GM12878 (cell line): ENCODE data around the gene NUMBL. TPM values are rescaled to one million over a fixed set of nuclear protein-coding genes. Genes with fewer than 3 reads are reported as not detected.

Experiments used
- ATAC-seq: fragments of 200-7000 bp; cut with Tn5 transposase; 3 replicates; pipeline ENCODE4 v1.9.1; 2020; ENCODE audit warnings: mild to moderate bottlenecking, moderate library complexity
- BruUV-seq: library from RNA; stranded (reverse); fragments of 400-500 nt; replicated peaks from 2 replicates; lab custom pipeline; 2021; lab: Mats Ljungman, UMichigan
- CTCF ChIA-PET: fragments of 300-600 bp; sonication (Branson Sonifier 250); formaldehyde crosslinking; extraction: SDS; loops from one replicate; lab custom pipeline; 2021; ENCODE audit warnings: inconsistent platforms; lab: Yijun Ruan, JAX
- POLR2A ChIA-PET: fragments of 350-600 bp; formaldehyde crosslinking; extraction: SDS; loops from one replicate; lab custom pipeline; 2021; ENCODE audit warnings: inconsistent platforms; lab: Charles Lee
- RAD21 ChIA-PET: fragments of 300-600 bp; sonication (Branson Sonifier 250); formaldehyde crosslinking; loops from one replicate; lab custom pipeline; 2023; ENCODE audit warnings: antibody characterized with exemption; ENCODE audit not compliant: unreplicated experiment; lab: Charles Lee
- SMC1A ChIA-PET: fragments of 300-600 bp; sonication (Branson Sonifier 250); formaldehyde crosslinking; loops from one replicate; lab custom pipeline; 2023; ENCODE audit not compliant: unreplicated experiment, uncharacterized antibody; lab: Charles Lee
- DNase-seq: peaks from one replicate; pipeline ENCODE4 v3.0.0-alpha.2; 2011; ENCODE audit warnings: low read depth, low spot score
- FAIRE-seq: peaks from 3 replicates; lab custom pipeline; 2011; peaks lifted over from hg19 to GRCh38; lab: Jason Lieb, UNC
- H2AFZ ChIP-seq: 2 replicates; pipeline ENCODE4 v1.6.0; 2011; ENCODE audit warnings: low read depth, low read length, control low read depth; ENCODE audit not compliant: control insufficient read depth
- H3K27ac ChIP-seq: 2 replicates; pipeline ENCODE4 v1.5.1; 2011; ENCODE audit warnings: control low read depth; ENCODE audit not compliant: control insufficient read depth, insufficient read depth
- H3K27me3 ChIP-seq, 2 experiments: replicated peaks in 1 of 2; 2 replicates each; pipeline versions ENCODE4 v1.6.0 to v1.6.1; 2011; ENCODE audit warnings: low read length in 1 of 2; ENCODE audit not compliant: control insufficient read depth in 2 of 2, insufficient read depth in 2 of 2
- H3K36me3 ChIP-seq, 2 experiments: 2 replicates each; pipeline ENCODE4 v1.5.1; 2011; ENCODE audit warnings: low read length in 1 of 2; ENCODE audit not compliant: control insufficient read depth in 2 of 2, insufficient read depth in 2 of 2
- H3K4me1 ChIP-seq: 2 replicates; pipeline ENCODE4 v1.6.1; 2011; ENCODE audit warnings: mild to moderate bottlenecking, low read length, moderate library complexity, mixed read lengths; ENCODE audit not compliant: control insufficient read depth, insufficient read depth
- H3K4me2 ChIP-seq: 2 replicates; pipeline ENCODE4 v1.6.0; 2011; ENCODE audit warnings: control low read depth; ENCODE audit not compliant: control insufficient read depth, insufficient read depth
- H3K4me3 ChIP-seq: fragments of 200-600 bp; sonication (generic); 2 replicates; pipeline ENCODE4 v1.5.1; 2016
- H3K79me2 ChIP-seq: 2 replicates; pipeline ENCODE4 v1.6.0; 2011; ENCODE audit warnings: low read length; ENCODE audit not compliant: control insufficient read depth, insufficient read depth
- H3K9ac ChIP-seq: 2 replicates; pipeline ENCODE4 v1.8.0; 2011; ENCODE audit warnings: low read length, control low read depth, mixed read lengths; ENCODE audit not compliant: control insufficient read depth, insufficient read depth
- H3K9me3 ChIP-seq: replicated peaks from 3 replicates; pipeline ENCODE4 v1.5.1; 2011; ENCODE audit warnings: mild to moderate bottlenecking, low read length; ENCODE audit not compliant: control insufficient read depth, insufficient read depth
- H4K20me1 ChIP-seq: 2 replicates; pipeline ENCODE4 v1.6.0; 2011; ENCODE audit not compliant: control insufficient read depth, insufficient read depth
- ATF7 ChIP-seq: fragments of 450-650 bp; IDR thresholded peaks from 2 replicates; pipeline ENCODE4 v1.6.1; 2016; ENCODE audit warnings: low read depth, mild to moderate bottlenecking
- KDM1A ChIP-seq: fragments of 200-600 bp; sonication (generic); IDR thresholded peaks from 2 replicates; pipeline ENCODE4 v1.6.1; 2016; ENCODE audit warnings: borderline replicate concordance
- POU2F2 ChIP-seq: IDR thresholded peaks from 3 replicates; pipeline ENCODE4 v1.6.1; 2011; ENCODE audit warnings: low read depth, mild to moderate bottlenecking, low read length, borderline replicate concordance
- RB1 ChIP-seq: fragments of 450-650 bp; formaldehyde crosslinking; IDR thresholded peaks from 2 replicates; pipeline ENCODE4 v1.6.1; 2017; ENCODE audit warnings: mild to moderate bottlenecking, borderline replicate concordance
- SREBF1 ChIP-seq: IDR thresholded peaks from 2 replicates; pipeline ENCODE4 v1.6.1; 2012; ENCODE audit warnings: mild to moderate bottlenecking, low read length
- TCF7 ChIP-seq: IDR thresholded peaks from 2 replicates; pipeline ENCODE4 v1.6.1; 2014; ENCODE audit warnings: antibody characterized with exemption, borderline replicate concordance
- ZNF217 ChIP-seq: fragments of 450-650 bp; IDR thresholded peaks from 2 replicates; pipeline ENCODE4 v1.6.1; 2017; ENCODE audit warnings: antibody characterized with exemption, mild to moderate bottlenecking
- WGBS: methylation state at CpG from one replicate; pipeline ENCODE4 v1.1.6; 2016; ENCODE audit warnings: low lambda C conversion rate; ENCODE audit not compliant: insufficient replicate concordance, insufficient coverage; ENCODE audit errors: missing lambda C conversion rate; 5-methylcytosine and 5-hydroxymethylcytosine counted together
- in situ Hi-C: fragments of 300-500 bp; cut with MboI; formaldehyde crosslinking; loops from 9 replicates; pipeline ENCODE4 v1.14.3; 2018; ENCODE audit warnings: mixed read lengths
- intact Hi-C: fragments of 100-400 bp; cut with micrococcal nuclease; formaldehyde crosslinking; loops from one replicate; pipeline ENCODE4 v1.14.2; 2022; ENCODE audit not compliant: unreplicated experiment
- polyA plus RNA-seq, 11 experiments: library from polyadenylated mRNA; depleted of rRNA in 4 of 11; unstranded in 6 of 11; stranded (reverse) in 5 of 11; fragments of >200 nt; fragmentation: Nextera tagmentation in 4 of 11; fragmentation: Illumina TruSeq in 1 of 11; extraction: Ambion mirVana in 4 of 11; extraction: Trizol in 1 of 11; gene quantifications; 1 replicate in 1 of 11; 2 replicates in 10 of 11; pipeline versions ENCODE4 v1.2.1 to v1.2.3, GENCODE V29; 2011 to 2016; ENCODE audit warnings: inconsistent platforms in 2 of 11, missing spikeins in 2 of 11, low read depth in 1 of 11
- total RNA-seq, 4 experiments: library from RNA; depleted of rRNA in 3 of 4; stranded (reverse); fragments of >200 nt in 3 of 4; fragmentation: Illumina TruSeq in 1 of 4; extraction: Trizol in 1 of 4; gene quantifications; 2 replicates each; pipeline versions ENCODE4 v1.2.1 to v1.2.3, GENCODE V29; 2013 to 2021
- TF ChIP-seq, protein P1 (sequence below): fragments of 450-650 bp; IDR thresholded peaks from 2 replicates; pipeline ENCODE4 v1.6.1; 2016; ENCODE audit warnings: mild to moderate bottlenecking
- TF ChIP-seq, protein P2 (sequence below): fragments of 450-650 bp; IDR thresholded peaks from 2 replicates; pipeline ENCODE4 v1.6.1; 2014; ENCODE audit warnings: mild to moderate bottlenecking
- TF ChIP-seq, protein P3 (sequence below): fragments of 450-650 bp; IDR thresholded peaks from 2 replicates; pipeline ENCODE4 v1.6.1; 2017; ENCODE audit warnings: mild to moderate bottlenecking, moderate library complexity

The NUMBL gene
- total and polyA plus RNA-seq, 10 of the 15 experiments (the other 5 are each of a cell fraction or from before 2014, with no cell fraction given): 0.16 to 9.4 (median 1.9) TPM

DNA sequence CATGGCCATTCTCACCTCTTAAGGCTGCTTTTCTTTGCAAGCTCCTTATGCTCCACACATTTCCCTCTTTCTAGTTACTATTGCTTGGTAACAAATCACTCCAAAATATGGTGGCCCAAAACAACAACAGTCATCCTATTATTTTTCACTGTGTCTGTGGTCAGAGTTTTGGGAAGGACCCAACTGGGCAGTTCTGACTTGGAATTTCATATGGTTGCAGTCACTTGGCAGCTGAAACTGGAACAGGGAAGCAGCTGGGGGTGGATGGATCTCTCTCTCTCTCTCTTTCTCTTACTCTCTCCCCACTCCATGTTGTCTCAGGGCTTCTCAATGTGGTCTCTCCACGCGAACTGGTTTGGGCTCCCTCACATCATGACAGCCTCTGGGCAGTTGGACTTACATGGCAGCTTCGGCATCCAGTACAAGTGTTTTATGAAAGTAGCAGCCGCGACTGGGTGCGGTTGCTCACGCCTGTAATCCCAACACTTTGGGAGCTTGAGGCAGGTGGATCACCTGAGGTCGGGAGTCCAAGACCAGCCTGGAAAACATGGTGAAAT, 39.6 kb downstream of the NUMBL start:
- FAIRE-seq (no peak), ATAC-seq (no peak)
- CTCF ChIA-PET: interaction anchor here (1.3 to 2.0 kb wide), 2 partner anchors 17 to 169 kb away, joined by 3 to 10 read pairs; no protein-coding TSS in a partner anchor
- intact Hi-C loops: no loop called here
- Histone ChIP-seq H4K20me1 (no peaks in the 10 kb centered on the region), H2AFZ (no peak overlapping the region), H3K4me3 (no peak overlapping the region)
- POLR2A ChIA-PET: no interaction called here
- BruUV-seq: no TSS peak
- no peak for TF ChIP-seq POU2F2
- TF ChIP-seq, protein P1, sequence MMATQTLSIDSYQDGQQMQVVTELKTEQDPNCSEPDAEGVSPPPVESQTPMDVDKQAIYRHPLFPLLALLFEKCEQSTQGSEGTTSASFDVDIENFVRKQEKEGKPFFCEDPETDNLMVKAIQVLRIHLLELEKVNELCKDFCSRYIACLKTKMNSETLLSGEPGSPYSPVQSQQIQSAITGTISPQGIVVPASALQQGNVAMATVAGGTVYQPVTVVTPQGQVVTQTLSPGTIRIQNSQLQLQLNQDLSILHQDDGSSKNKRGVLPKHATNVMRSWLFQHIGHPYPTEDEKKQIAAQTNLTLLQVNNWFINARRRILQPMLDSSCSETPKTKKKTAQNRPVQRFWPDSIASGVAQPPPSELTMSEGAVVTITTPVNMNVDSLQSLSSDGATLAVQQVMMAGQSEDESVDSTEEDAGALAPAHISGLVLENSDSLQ: no peak
- no peak for TF ChIP-seq SREBF1
- no peak for TF ChIP-seq ATF7
- TF ChIP-seq KDM1A: no peak
- no peak for TF ChIP-seq ZNF217
- TF ChIP-seq RB1: no peak
- TF ChIP-seq, protein P2, sequence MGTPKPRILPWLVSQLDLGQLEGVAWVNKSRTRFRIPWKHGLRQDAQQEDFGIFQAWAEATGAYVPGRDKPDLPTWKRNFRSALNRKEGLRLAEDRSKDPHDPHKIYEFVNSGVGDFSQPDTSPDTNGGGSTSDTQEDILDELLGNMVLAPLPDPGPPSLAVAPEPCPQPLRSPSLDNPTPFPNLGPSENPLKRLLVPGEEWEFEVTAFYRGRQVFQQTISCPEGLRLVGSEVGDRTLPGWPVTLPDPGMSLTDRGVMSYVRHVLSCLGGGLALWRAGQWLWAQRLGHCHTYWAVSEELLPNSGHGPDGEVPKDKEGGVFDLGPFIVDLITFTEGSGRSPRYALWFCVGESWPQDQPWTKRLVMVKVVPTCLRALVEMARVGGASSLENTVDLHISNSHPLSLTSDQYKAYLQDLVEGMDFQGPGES: no peak
- TF ChIP-seq TCF7: no peak
- TF ChIP-seq, protein P3, sequence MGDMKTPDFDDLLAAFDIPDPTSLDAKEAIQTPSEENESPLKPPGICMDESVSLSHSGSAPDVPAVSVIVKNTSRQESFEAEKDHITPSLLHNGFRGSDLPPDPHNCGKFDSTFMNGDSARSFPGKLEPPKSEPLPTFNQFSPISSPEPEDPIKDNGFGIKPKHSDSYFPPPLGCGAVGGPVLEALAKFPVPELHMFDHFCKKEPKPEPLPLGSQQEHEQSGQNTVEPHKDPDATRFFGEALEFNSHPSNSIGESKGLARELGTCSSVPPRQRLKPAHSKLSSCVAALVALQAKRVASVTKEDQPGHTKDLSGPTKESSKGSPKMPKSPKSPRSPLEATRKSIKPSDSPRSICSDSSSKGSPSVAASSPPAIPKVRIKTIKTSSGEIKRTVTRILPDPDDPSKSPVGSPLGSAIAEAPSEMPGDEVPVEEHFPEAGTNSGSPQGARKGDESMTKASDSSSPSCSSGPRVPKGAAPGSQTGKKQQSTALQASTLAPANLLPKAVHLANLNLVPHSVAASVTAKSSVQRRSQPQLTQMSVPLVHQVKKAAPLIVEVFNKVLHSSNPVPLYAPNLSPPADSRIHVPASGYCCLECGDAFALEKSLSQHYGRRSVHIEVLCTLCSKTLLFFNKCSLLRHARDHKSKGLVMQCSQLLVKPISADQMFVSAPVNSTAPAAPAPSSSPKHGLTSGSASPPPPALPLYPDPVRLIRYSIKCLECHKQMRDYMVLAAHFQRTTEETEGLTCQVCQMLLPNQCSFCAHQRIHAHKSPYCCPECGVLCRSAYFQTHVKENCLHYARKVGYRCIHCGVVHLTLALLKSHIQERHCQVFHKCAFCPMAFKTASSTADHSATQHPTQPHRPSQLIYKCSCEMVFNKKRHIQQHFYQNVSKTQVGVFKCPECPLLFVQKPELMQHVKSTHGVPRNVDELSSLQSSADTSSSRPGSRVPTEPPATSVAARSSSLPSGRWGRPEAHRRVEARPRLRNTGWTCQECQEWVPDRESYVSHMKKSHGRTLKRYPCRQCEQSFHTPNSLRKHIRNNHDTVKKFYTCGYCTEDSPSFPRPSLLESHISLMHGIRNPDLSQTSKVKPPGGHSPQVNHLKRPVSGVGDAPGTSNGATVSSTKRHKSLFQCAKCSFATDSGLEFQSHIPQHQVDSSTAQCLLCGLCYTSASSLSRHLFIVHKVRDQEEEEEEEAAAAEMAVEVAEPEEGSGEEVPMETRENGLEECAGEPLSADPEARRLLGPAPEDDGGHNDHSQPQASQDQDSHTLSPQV: no peak
- TF ChIP-seq, all 136 proteins: peak for 0
- ChIA-PET SMC1A (interaction anchor here (2.0 kb wide), 1 partner anchor 16 kb away, joined by 7 read pairs; no protein-coding TSS in a partner anchor), RAD21 (no interaction called here)
- H3K9ac ChIP-seq: no peak overlapping the region
- WGBS: over 99% methylated on average over 8 of the region's 8 CpGs
- H3K79me2 ChIP-seq: no peaks in the 10 kb centered on the region
- H3K27ac ChIP-seq: no peak overlapping the region
- H3K36me3 ChIP-seq: no peaks in the 10 kb centered on the region
- H3K27me3 ChIP-seq: no peaks in the 10 kb centered on the region
- in situ Hi-C loops: loop anchor here (10.0 kb wide), 1 partner anchor 504 kb away; no protein-coding TSS in a partner anchor
- no peaks in the 10 kb centered on the region; the same call in 2 of the 3 replicates for H3K9me3 ChIP-seq
- no peak for DNase-seq
- peaks cover 10% of the 10 kb centered on the region; the same call in 1 of the 2 replicates for H3K4me1 ChIP-seq
- H3K4me2 ChIP-seq: no peak overlapping the region
